K562 (cell line): Measurements from ENCODE around the gene COQ5. TPM values are rescaled to one million over a fixed set of nuclear protein-coding genes. Genes with fewer than 3 reads are reported as not detected.

ENCODE experiments used
- HCFC1 ChIP-seq: IDR thresholded peaks from 2 replicates; pipeline ENCODE4 v1.6.1; 2012; ENCODE audit warnings: low read depth, low read length, improper control_type of control experiment
- MTA2 ChIP-seq: fragments of 450-650 bp; IDR thresholded peaks from 2 replicates; pipeline ENCODE4 v1.6.1; 2016; ENCODE audit warnings: low read depth
- NFIX ChIP-seq: fragments of 250-450 bp; sonication (Bioruptor Pico); IDR thresholded peaks from 2 replicates; pipeline ENCODE4 v1.4.0; 2020; ENCODE audit warnings: low read depth, mild to moderate bottlenecking, moderate library complexity
- PPARD ChIP-seq: fragments of 250-450 bp; sonication (Bioruptor Pico); IDR thresholded peaks from 2 replicates; pipeline ENCODE4 v1.8.0; 2022; ENCODE audit warnings: inconsistent platforms, mild to moderate bottlenecking, moderate library complexity
- SPI1 ChIP-seq: IDR thresholded peaks from 2 replicates; pipeline ENCODE4 v1.6.1; 2011; ENCODE audit warnings: low read depth, low read length, control low read depth, borderline replicate concordance
- STAT5A ChIP-seq: IDR thresholded peaks from 2 replicates; pipeline ENCODE4 v1.6.1; 2012; ENCODE audit warnings: low read length, inconsistent platforms, borderline replicate concordance
- XRCC4 ChIP-seq: IDR thresholded peaks from one replicate; pipeline ENCODE4 v1.6.1; 2011; ENCODE audit not compliant: insufficient read depth, insufficient read length; ENCODE audit errors: extremely low read depth
- ZNF12 ChIP-seq: sonication (generic); formaldehyde crosslinking; IDR thresholded peaks from 2 replicates; pipeline ENCODE4 v1.4.0; 2020; ENCODE audit warnings: mild to moderate bottlenecking, missing genetic modification reagents
- polyA plus RNA-seq, 8 experiments: library from polyadenylated mRNA; depleted of rRNA in 4 of 8; stranded (reverse) in 5 of 8; unstranded in 3 of 8; fragments of >200 nt; fragmentation: Nextera tagmentation in 2 of 8; fragmentation: Illumina TruSeq in 1 of 8; extraction: Ambion mirVana in 2 of 8; extraction: Trizol in 1 of 8; gene quantifications; 2 replicates each; pipeline versions ENCODE4 v1.2.1 to v1.2.3, GENCODE V29; 2011 to 2014; ENCODE audit warnings: inconsistent platforms in 1 of 8, missing spikeins in 1 of 8
- total RNA-seq, 7 experiments: library from RNA; depleted of rRNA in 6 of 7; stranded (reverse); fragments of >200 nt in 6 of 7; fragmentation: Illumina TruSeq in 2 of 7; extraction: Trizol in 2 of 7; gene quantifications; 2 replicates each; pipeline versions ENCODE4 v1.2.1 to v1.2.3, GENCODE V29; 2011 to 2021; ENCODE audit warnings: low replicate concordance in 1 of 7
- TF ChIP-seq, protein P1 (sequence below): sonication (generic); formaldehyde crosslinking; IDR thresholded peaks from 2 replicates; pipeline ENCODE4 v1.8.1; 2023; ENCODE audit warnings: mild to moderate bottlenecking, missing genetic modification reagents
- TF ChIP-seq, protein P2 (sequence below), 2 experiments: fragments of 450-650 bp; IDR thresholded peaks; 2 replicates each; pipeline ENCODE4 v1.6.1; 2016; ENCODE audit warnings: mild to moderate bottlenecking in 2 of 2, borderline replicate concordance in 1 of 2, low read depth in 1 of 2, moderate library complexity in 1 of 2
- TF ChIP-seq, protein P3 (sequence below): fragments of 200-400 bp; formaldehyde crosslinking; IDR thresholded peaks from 2 replicates; pipeline ENCODE4 v1.6.1; 2017; ENCODE audit warnings: mild to moderate bottlenecking, low read depth, low read length, moderate library complexity
- TF ChIP-seq, protein P4 (sequence below): IDR thresholded peaks from 2 replicates; pipeline ENCODE4 v1.6.1; 2011; ENCODE audit warnings: borderline replicate concordance, low read depth, mild to moderate bottlenecking, moderate library complexity, low read length; ENCODE audit not compliant: insufficient read depth, poor library complexity, severe bottlenecking

Gene COQ5
- total and polyA plus RNA-seq, 9 of the 15 experiments (the other 6 are each of a cell fraction or from before 2014, with no cell fraction given): 19.2 to 59.7 (median 30.4) TPM

DNA sequence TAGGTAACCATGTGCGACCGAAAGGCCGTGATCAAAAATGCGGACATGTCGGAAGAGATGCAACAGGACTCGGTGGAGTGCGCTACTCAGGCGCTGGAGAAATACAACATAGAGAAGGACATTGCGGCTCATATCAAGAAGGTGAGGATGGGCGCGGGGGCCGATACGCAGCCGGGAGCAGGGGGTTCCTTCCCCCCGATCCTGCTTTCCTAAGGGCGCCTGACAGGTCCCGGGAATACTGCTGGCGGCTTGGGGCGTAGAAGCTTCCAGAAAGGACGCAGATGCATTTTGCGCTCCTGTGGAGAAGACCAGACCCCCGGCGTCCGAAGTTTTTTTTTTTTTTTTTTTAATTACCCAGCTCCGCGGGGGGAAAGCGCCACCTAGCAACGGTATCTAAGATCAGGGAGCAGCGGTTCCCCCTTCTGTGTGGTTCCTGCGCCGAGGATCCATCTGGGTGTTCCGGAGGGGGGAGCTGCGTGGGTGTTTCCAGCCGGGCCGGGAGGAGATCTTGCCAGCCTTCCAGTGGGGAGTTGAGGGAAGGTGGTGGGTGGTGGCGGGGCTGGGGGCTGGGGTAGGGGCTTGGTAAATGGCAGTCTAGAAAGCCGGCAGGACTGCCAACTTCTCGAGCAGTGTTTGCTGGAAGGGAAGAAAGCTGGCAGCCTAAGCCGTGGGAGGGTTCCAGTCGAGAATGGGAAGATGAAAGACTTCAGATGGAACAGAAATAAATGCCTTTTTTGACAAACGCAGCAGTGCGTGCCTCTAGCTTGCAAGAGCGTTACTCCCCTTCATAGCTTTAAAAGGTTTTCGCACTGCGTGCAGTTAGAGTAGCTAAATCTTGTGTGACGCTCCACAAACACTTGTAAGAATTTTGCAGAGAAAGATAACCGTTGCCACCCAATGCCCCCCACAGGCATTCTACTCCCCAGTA lies 32.3 kb downstream of the COQ5 start (continued):
- TF ChIP-seq, protein P1, sequence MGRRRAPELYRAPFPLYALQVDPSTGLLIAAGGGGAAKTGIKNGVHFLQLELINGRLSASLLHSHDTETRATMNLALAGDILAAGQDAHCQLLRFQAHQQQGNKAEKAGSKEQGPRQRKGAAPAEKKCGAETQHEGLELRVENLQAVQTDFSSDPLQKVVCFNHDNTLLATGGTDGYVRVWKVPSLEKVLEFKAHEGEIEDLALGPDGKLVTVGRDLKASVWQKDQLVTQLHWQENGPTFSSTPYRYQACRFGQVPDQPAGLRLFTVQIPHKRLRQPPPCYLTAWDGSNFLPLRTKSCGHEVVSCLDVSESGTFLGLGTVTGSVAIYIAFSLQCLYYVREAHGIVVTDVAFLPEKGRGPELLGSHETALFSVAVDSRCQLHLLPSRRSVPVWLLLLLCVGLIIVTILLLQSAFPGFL (CRISPR knock-in tag): no peak
- TF ChIP-seq, protein P2, sequence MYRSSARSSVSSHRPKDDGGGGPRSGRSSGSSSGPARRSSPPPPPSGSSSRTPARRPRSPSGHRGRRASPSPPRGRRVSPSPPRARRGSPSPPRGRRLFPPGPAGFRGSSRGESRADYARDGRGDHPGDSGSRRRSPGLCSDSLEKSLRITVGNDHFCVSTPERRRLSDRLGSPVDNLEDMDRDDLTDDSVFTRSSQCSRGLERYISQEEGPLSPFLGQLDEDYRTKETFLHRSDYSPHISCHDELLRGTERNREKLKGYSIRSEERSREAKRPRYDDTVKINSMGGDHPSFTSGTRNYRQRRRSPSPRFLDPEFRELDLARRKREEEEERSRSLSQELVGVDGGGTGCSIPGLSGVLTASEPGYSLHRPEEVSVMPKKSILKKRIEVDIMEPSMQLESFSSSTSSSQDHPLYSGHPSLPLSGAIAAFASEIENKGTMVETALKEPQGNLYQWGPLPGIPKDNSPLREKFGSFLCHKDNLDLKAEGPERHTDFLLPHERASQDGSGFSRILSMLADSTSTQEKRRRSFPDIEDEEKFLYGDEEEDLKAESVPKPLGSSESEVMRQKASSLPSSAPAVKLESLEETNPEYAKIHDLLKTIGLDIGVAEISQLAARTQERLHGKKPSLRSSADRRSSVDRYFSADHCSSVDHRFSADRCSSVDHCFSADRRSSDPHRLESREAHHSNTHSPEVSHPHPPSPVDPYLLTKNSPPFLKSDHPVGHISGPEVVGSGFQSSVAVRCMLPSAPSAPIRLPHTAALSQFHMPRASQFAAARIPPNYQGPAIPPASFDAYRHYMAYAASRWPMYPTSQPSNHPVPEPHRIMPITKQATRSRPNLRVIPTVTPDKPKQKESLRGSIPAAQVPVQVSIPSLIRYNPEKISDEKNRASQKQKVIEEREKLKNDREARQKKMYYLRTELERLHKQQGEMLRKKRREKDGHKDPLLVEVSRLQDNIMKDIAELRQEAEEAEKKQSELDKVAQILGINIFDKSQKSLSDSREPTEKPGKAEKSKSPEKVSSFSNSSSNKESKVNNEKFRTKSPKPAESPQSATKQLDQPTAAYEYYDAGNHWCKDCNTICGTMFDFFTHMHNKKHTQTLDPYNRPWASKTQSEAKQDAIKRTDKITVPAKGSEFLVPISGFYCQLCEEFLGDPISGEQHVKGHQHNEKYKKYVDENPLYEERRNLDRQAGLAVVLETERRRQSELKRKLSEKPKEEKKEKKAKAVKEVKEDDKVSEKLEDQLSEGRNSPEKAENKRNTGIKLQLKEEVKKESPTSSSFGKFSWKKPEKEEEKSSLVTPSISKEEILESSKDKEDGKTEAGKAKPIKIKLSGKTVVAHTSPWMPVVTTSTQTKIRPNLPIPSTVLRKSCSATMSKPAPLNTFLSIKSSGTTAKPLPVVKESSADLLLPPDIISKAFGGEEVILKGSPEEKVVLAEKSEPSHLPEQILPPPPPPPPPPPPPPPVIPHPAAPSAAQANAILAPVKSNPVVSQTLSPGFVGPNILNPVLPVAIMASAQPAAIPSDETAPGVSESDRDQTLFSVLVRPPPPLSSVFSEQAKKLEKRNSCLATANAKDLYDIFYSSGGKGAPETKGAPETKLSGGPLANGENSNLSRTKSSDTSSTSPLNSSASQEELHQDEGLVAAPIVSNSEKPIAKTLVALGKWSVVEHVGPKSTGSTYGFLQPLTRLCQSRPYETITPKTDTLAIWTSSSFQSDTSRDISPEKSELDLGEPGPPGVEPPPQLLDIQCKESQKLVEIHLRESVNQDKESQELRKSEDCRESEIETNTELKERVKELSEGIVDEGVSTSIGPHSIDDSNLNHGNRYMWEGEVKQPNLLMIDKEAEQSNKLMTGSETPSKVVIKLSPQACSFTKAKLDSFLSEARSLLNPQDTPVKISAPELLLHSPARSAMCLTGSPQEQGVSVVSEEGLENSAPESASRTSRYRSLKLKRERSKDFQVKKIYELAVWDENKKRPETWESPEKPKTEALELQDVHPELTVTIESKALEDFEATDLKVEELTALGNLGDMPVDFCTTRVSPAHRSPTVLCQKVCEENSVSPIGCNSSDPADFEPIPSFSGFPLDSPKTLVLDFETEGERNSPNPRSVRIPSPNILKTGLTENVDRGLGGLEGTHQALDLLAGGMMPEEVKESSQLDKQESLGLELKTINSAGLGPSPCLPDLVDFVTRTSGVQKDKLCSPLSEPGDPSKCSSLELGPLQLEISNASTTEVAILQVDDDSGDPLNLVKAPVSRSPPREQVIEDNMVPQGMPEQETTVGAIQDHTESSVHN (IDR thresholded peaks at IDR 0.05; ENCODE audit: borderline replicate concordance in 1 of 2, low read depth in 1 of 2): no peak
- TF ChIP-seq, protein P3, sequence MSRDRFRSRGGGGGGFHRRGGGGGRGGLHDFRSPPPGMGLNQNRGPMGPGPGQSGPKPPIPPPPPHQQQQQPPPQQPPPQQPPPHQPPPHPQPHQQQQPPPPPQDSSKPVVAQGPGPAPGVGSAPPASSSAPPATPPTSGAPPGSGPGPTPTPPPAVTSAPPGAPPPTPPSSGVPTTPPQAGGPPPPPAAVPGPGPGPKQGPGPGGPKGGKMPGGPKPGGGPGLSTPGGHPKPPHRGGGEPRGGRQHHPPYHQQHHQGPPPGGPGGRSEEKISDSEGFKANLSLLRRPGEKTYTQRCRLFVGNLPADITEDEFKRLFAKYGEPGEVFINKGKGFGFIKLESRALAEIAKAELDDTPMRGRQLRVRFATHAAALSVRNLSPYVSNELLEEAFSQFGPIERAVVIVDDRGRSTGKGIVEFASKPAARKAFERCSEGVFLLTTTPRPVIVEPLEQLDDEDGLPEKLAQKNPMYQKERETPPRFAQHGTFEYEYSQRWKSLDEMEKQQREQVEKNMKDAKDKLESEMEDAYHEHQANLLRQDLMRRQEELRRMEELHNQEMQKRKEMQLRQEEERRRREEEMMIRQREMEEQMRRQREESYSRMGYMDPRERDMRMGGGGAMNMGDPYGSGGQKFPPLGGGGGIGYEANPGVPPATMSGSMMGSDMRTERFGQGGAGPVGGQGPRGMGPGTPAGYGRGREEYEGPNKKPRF: no peak
- TF ChIP-seq HCFC1: no peak
- TF ChIP-seq XRCC4: no peak
- TF ChIP-seq, protein P4, sequence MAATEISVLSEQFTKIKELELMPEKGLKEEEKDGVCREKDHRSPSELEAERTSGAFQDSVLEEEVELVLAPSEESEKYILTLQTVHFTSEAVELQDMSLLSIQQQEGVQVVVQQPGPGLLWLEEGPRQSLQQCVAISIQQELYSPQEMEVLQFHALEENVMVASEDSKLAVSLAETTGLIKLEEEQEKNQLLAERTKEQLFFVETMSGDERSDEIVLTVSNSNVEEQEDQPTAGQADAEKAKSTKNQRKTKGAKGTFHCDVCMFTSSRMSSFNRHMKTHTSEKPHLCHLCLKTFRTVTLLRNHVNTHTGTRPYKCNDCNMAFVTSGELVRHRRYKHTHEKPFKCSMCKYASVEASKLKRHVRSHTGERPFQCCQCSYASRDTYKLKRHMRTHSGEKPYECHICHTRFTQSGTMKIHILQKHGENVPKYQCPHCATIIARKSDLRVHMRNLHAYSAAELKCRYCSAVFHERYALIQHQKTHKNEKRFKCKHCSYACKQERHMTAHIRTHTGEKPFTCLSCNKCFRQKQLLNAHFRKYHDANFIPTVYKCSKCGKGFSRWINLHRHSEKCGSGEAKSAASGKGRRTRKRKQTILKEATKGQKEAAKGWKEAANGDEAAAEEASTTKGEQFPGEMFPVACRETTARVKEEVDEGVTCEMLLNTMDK: peak; percentile 25
- no peak for TF ChIP-seq STAT5A
- no peak for TF ChIP-seq ZNF12 (CRISPR knock-in tag)
- TF ChIP-seq NFIX (CRISPR knock-in tag): no peak
- peak; percentile 45; the same call in 1 of the 2 replicates for TF ChIP-seq SPI1
- TF ChIP-seq MTA2: no peak
- no peak for TF ChIP-seq PPARD
